Mesothelial cell of epicardium (in vitro differentiated cells): ENCODE results near the gene AFAP1L1. TPM values are rescaled to one million over a fixed set of nuclear protein-coding genes. Genes with fewer than 3 reads are reported as not detected.

ENCODE experiments used
- DNase-seq, 2 experiments: peaks; one replicate each; pipeline ENCODE4 v3.0.0; 2021; ENCODE audit warnings: low spot score in 2 of 2; ENCODE audit not compliant: unreplicated experiment in 2 of 2
- H3K27ac Mint-ChIP-seq: 2 replicates; pipeline ENCODE4 v1.8.0; 2021; ENCODE audit warnings: mixed read lengths
- H3K27me3 Mint-ChIP-seq: 2 replicates; pipeline ENCODE4 v1.8.0; 2021; ENCODE audit warnings: low read depth, mixed read lengths
- H3K36me3 Mint-ChIP-seq: 2 replicates; pipeline ENCODE4 v1.8.0; 2021; ENCODE audit warnings: mixed read lengths
- H3K4me1 Mint-ChIP-seq: 2 replicates; pipeline ENCODE4 v1.8.0; 2021; ENCODE audit warnings: mixed read lengths
- H3K4me3 Mint-ChIP-seq: 2 replicates; pipeline ENCODE4 v1.8.0; 2021; ENCODE audit warnings: mild to moderate bottlenecking, moderate library complexity, mixed read lengths
- H3K9me3 Mint-ChIP-seq: 2 replicates; pipeline ENCODE4 v1.8.0; 2021; ENCODE audit warnings: mixed read lengths
- CTCF ChIP-seq: fragments of 200-600 bp; sonication (generic); IDR thresholded peaks from one replicate; pipeline ENCODE4 v1.5.0; 2021; ENCODE audit warnings: antibody characterized with exemption; ENCODE audit not compliant: unreplicated experiment
- total RNA-seq: library from RNA; stranded (reverse); gene quantifications from 3 replicates; pipeline ENCODE4 v1.2.1, GENCODE V29; 2021

The AFAP1L1 gene
- total RNA-seq, 1 donor from 2014 or later = 0.63 TPM

DNA sequence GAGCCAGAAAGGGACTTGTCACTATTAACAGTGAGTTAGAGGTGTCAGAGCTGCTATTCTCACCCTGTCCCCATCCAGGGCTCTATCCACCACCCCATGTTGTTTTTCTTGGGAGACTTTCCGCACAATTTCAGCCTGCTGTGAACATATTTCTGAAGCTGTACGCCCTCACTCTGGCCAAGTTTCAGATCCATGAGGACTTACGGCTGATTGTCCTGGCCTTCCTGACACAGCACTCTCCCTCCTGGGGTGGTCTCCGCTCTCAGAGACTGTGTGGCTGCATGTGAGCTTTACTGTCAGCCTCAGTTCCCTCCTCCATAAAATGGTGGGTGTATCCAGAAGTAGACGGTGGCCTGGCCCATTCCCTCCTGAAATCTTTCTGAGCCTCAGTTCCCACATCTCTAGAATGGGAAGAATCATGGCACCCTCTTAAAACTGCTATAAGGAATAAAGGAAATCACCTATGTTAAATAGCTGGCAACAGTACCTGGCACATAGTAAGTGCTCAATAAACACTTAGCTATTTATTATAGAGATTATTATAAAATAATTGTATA, 108.2 kb downstream of the AFAP1L1 start:
- no peak overlapping the region for H3K4me3 Mint-ChIP-seq
- H3K27ac Mint-ChIP-seq = no peak overlapping the region

DNA sequence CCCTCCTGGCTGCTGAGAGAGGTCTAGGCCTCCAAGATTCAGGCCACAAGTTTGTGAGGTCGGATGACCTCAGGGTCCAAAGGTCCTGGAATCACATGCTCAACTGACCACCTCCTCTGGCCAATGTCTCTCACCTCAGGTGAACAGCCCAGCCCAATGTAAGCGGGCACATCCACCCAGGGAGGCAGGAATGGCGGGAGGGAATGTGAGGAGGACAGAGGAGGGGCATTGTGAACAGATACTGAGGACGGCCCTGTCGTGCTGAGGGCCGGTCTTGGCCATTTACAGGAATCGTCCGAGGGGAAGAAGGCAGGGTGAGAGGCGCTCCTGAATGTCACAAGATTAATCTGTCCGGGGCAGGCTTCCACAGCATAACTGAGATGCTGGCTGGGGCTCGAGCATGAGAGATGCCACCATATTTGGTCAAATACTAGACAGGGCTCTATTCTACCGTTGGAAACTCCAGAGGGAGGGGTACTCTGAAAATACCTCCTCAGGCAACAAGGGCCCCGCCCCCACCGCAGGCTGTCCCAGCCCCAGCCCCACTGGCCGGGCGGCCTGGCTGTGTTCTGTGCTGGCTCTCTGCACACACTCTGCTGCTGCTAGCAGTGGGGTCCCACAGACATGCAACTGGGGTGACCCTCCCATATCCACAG, 108.9 kb downstream of the AFAP1L1 start:
- TF ChIP-seq CTCF = no peak
- Mint-ChIP-seq H3K4me1 (peaks cover 26% of the 10 kb centered on the region), H3K36me3 (no peaks in the 10 kb centered on the region), H3K9me3 (no peaks in the 10 kb centered on the region), H3K27me3 (no peaks in the 10 kb centered on the region), H3K27ac (peak overlapping the region; percentile 67), H3K4me3 (no peak overlapping the region)
- no peak for DNase-seq

More for the DNA sequence above, 108.2 kb downstream of the AFAP1L1 start:
- TF ChIP-seq CTCF = no peak
- Mint-ChIP-seq H3K27me3 (no peaks in the 10 kb centered on the region), H3K9me3 (no peaks in the 10 kb centered on the region), H3K36me3 (no peaks in the 10 kb centered on the region), H3K4me1 (peaks cover 22% of the 10 kb centered on the region)
- DNase-seq = no peak

DNA sequence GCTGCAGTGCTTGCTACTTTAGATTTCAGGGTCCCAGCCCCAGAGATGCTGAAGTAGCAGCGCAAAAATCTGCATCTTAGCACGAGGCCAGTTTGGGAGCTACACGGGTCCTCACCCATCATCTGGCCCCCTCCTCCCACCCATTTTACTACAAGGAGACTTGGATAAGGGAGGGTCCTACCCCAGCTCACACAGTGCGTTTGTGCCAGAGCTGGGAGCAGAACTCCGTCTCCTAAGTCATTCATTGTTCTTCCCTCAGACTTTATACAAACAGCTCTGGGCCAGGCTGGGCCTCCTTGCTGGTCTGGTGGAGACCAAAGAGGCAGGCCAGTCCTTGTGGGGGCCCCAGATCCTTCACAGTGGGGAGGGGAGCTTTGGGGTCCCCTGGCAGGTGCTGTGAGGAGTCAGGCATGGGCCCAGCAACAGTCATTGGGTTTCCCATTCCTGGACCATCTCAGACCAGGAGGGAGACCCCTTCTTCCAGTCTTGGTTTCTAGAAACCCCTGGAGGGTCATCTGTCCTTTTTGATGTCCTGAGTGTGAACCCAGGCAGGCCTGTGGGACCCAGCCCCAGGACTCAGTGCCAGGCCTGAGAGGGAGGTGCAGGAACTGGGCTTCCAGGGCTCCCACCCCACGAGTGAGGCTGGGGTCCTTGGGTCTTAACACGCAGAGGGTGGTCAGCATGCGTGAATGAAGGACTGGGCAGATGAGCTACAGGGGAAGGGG, 109.8 kb downstream of the AFAP1L1 start:
- Mint-ChIP-seq H3K27ac (peak overlapping the region; percentile 66), H3K9me3 (no peaks in the 10 kb centered on the region), H3K36me3 (no peaks in the 10 kb centered on the region), H3K27me3 (no peaks in the 10 kb centered on the region), H3K4me3 (no peak overlapping the region), H3K4me1 (peaks cover 35% of the 10 kb centered on the region)
- no peak for DNase-seq
- TF ChIP-seq CTCF = no peak

DNA sequence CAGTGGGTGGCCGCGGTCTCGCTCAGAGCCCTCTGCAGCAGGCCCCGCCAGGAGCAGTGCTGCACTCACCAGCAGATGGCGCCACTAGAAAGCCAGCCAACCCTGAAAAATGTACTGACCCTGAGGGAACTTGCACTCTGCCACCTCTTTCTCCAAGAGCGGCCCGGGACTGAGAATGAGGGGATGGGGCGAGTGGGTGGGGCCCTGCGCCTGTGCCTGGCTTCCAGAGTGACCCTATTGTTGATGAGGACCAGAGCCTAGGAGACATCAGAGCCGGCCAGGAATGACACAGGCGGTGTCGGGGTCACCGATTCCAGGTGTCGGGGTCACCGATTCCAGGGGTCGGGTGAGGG, 110.3 kb downstream of the AFAP1L1 start:
- H3K27ac Mint-ChIP-seq = peak overlapping the region; percentile 59
- H3K4me1 Mint-ChIP-seq = peaks cover 37% of the 10 kb centered on the region
- no peaks in the 10 kb centered on the region for H3K9me3 Mint-ChIP-seq
- H3K27me3 Mint-ChIP-seq = no peaks in the 10 kb centered on the region
- H3K36me3 Mint-ChIP-seq = no peaks in the 10 kb centered on the region
- TF ChIP-seq CTCF = peak; percentile 93
- DNase-seq = peak; percentile 69 to 88
- H3K4me3 Mint-ChIP-seq = no peak overlapping the region

DNA sequence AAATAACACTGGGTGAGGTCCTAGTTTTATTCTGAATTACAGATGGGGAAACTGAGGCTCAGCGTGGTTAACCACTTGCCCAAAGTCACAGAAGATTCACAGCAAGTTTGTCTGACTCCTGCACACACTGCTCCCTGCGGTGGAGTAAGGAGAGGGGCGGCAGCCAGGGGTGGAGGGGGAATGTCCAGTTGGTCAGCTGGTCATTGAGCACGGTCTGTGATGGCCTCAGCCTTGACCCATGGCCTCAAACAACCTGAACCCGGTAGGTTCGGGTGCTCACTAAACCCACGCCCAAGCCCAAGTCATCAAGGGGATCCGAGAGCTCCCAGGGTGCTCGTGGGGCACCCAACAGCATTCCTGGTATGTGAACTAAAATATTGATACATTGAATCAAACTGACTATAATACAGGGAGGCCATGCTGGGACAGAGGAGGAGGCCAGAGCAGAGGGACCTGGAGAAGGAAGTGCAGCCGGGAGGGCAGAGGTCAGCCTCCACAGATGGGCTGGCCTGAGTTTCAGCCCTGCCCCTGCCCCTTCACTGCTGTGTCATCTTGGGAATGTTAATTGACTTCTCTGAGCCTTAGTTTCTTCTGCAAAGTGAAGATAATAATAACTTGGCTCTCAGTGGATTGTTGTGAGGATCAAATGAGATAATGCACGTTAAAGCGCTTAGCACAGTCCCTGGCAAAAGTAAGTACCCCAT, 111.0 kb downstream of the AFAP1L1 start:
- no peak for TF ChIP-seq CTCF
- no peak for DNase-seq
- no peaks in the 10 kb centered on the region for H3K27me3 Mint-ChIP-seq
- no peaks in the 10 kb centered on the region for H3K36me3 Mint-ChIP-seq
- peaks cover 42% of the 10 kb centered on the region for H3K4me1 Mint-ChIP-seq
- no peaks in the 10 kb centered on the region for H3K9me3 Mint-ChIP-seq
- no peak overlapping the region for H3K27ac Mint-ChIP-seq
- no peak overlapping the region for H3K4me3 Mint-ChIP-seq
